Measurements from ENCODE around the gene COLEC11. TPM values are rescaled to one million over a fixed set of nuclear protein-coding genes. Genes with fewer than 3 reads are reported as not detected.

The COLEC11 gene
- polyA plus RNA-seq, 2 of the 4 experiments (the other 2 are of a cell fraction), result 0.30 to 0.97 TPM

Small RNA genes lying within 50 kb of the gene (small RNA-seq; reads per million reads assigned to genes)
- 0 reads per million in 6 experiments for gene TMSB4XP2

Other genes with a start within 250 kb of the COLEC11 start
- 64.1 and 65.0 TPM in 2 replicates for gene EIPR1, start 217.3 kb upstream of the COLEC11 start, polyA plus RNA-seq (2011; rRNA removed)
- 51.6 to 55.6 TPM (median 55.0 TPM) in 3 replicates for gene EIPR1, start 217.3 kb upstream of the COLEC11 start, polyA plus RNA-seq (2017; fragmentation: RNase III; extraction: RNeasy Plus Mini Kit Qiagen cat#74134 plus additional on column Dnase treatment)
- gene TRAPPC12, start 215.4 kb upstream of the COLEC11 start, polyA plus RNA-seq (2011; rRNA removed), result 55.0 and 71.8 TPM in 2 replicates
- 42.3 to 49.3 TPM (median 44.2 TPM) in 3 replicates for gene TRAPPC12, start 215.4 kb upstream of the COLEC11 start, polyA plus RNA-seq (2017; fragmentation: RNase III; extraction: RNeasy Plus Mini Kit Qiagen cat#74134 plus additional on column Dnase treatment)
- 42.7 and 47.9 TPM in 2 replicates for gene ADI1, start 75.6 kb upstream of the COLEC11 start, polyA plus RNA-seq (2011; rRNA removed)
- gene ADI1, start 75.6 kb upstream of the COLEC11 start, polyA plus RNA-seq (2017; fragmentation: RNase III; extraction: RNeasy Plus Mini Kit Qiagen cat#74134 plus additional on column Dnase treatment), result 78.8 to 84.6 TPM (median 84.3 TPM) in 3 replicates
- 39.7 and 54.3 TPM in 2 replicates for gene RNASEH1, start 36.8 kb upstream of the COLEC11 start, polyA plus RNA-seq (2011; rRNA removed)
- 55.3 to 59.2 TPM (median 56.8 TPM) in 3 replicates for gene RNASEH1, start 36.8 kb upstream of the COLEC11 start, polyA plus RNA-seq (2017; fragmentation: RNase III; extraction: RNeasy Plus Mini Kit Qiagen cat#74134 plus additional on column Dnase treatment)
- 3,000 and 3,176 TPM in 2 replicates for gene RPS7, start 19.9 kb upstream of the COLEC11 start, polyA plus RNA-seq (2011; rRNA removed)
- gene RPS7, start 19.9 kb upstream of the COLEC11 start, polyA plus RNA-seq (2017; fragmentation: RNase III; extraction: RNeasy Plus Mini Kit Qiagen cat#74134 plus additional on column Dnase treatment), result 3,153 to 3,802 TPM (median 3,221 TPM) in 3 replicates
- gene ALLC, start 63.1 kb downstream of the COLEC11 start, polyA plus RNA-seq (2011; rRNA removed), result not detected in 2 replicates
- gene ALLC, start 63.1 kb downstream of the COLEC11 start, polyA plus RNA-seq (2017; fragmentation: RNase III; extraction: RNeasy Plus Mini Kit Qiagen cat#74134 plus additional on column Dnase treatment), result not detected in 3 replicates
- gene DCDC2C, start 108.5 kb downstream of the COLEC11 start, polyA plus RNA-seq (2011; rRNA removed), result not detected in 2 replicates
- gene DCDC2C, start 108.5 kb downstream of the COLEC11 start, polyA plus RNA-seq (2017; fragmentation: RNase III; extraction: RNeasy Plus Mini Kit Qiagen cat#74134 plus additional on column Dnase treatment), result not detected in 3 replicates